IPS-NIHi7 (cell line): Measurements from ENCODE around the gene CD8B.
"Not testable (repeated sequence)": the region's sequence is repeated elsewhere in the genome, so short reads cannot be mapped to it uniquely, and the experiment has no call there.

Experiments used
- DNase-seq: peaks from one replicate; pipeline ENCODE4 v3.0.0; 2012; ENCODE audit warnings: mixed read lengths; ENCODE audit errors: extremely low spot score

The CD8B gene

GRCh38 chr2:86836915-86837695, 24.6 kb downstream of the CD8B start:
- not testable (repeated sequence) for DNase-seq

GRCh38 chr2:86835548-86835889, 26.2 kb downstream of the CD8B start:
- not testable (repeated sequence) for DNase-seq

GRCh38 chr2:86833315-86833714, 28.4 kb downstream of the CD8B start:
- no peak for DNase-seq

GRCh38 chr2:86832334-86833096, 29.2 kb downstream of the CD8B start:
- DNase-seq, result no peak

- DNase-seq, result no peak
Observed at GRCh38 chr2:86831537-86831936, 30.1 kb downstream of the CD8B start.

GRCh38 chr2:86826951-86827350, 34.7 kb downstream of the CD8B start:
- DNase-seq, result no peak

GRCh38 chr2:86825693-86826381, 35.8 kb downstream of the CD8B start:
- no peak for DNase-seq

GRCh38 chr2:86825036-86825692, 36.5 kb downstream of the CD8B start:
- DNase-seq, result no peak

GRCh38 chr2:86822668-86823345, 38.9 kb downstream of the CD8B start:
- no peak for DNase-seq

- DNase-seq, result no peak
Observed at GRCh38 chr2:86821842-86822241, 39.8 kb downstream of the CD8B start.

GRCh38 chr2:86821306-86821705, 40.4 kb downstream of the CD8B start:
- no peak for DNase-seq

GRCh38 chr2:86818957-86819356, 42.7 kb downstream of the CD8B start:
- no peak for DNase-seq

GRCh38 chr2:86818114-86818801, 43.4 kb downstream of the CD8B start:
- no peak for DNase-seq

- no peak for DNase-seq
Observed at GRCh38 chr2:86815611-86816010, 46.1 kb downstream of the CD8B start.

GRCh38 chr2:86809481-86810121, 52.1 kb downstream of the CD8B start:
- DNase-seq, result no peak

GRCh38 chr2:86808315-86809161, 53.1 kb downstream of the CD8B start:
- peak; percentile 96 for DNase-seq

GRCh38 chr2:86807468-86808275, 54.0 kb downstream of the CD8B start:
- DNase-seq, result peak; percentile 72

GRCh38 chr2:86807133-86807467, 54.6 kb downstream of the CD8B start:
- DNase-seq, result no peak
